CD4-positive, alpha-beta T cell treated with Interleukin-6 at 100 ng/mL for 8 hours (primary cell): ENCODE results near the gene ZDHHC18.
"Not testable (repeated sequence)": the region's sequence is repeated elsewhere in the genome, so short reads cannot be mapped to it uniquely, and the experiment has no call there.

ENCODE experiments used
- DNase-seq: peaks from one replicate; pipeline ENCODE4 v3.0.0-alpha.2; 2020; ENCODE audit warnings: mixed read lengths, low spot score

Gene ZDHHC18

GRCh38 chr1:26858891-26859640 is 32.6 kb downstream of the ZDHHC18 start:
- no peak for DNase-seq

DNA sequence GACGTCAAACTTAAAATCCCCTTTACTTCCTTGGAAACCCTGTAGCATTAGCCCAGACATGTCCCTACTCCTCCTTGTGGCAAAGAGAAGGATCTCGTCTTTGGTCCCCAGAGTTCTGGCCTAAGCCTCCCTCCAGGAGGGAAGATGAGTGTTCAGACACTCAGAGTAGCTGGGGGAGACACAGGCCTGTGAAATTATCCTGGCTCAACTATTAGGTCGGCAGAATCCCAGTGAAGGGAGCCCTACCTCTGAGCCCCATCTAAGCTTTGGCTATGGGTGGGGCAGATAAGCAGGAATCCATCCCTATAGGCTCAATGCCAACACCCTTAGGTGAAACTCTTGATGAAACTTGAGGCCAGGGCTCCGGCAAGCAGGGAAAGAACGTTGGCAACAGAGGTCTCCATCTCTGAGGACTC is 34.8 kb downstream of the ZDHHC18 start:
- no peak for DNase-seq

- no peak for DNase-seq
Measured at GRCh38 chr1:26861889-26862378, 35.4 kb downstream of the ZDHHC18 start.

DNA sequence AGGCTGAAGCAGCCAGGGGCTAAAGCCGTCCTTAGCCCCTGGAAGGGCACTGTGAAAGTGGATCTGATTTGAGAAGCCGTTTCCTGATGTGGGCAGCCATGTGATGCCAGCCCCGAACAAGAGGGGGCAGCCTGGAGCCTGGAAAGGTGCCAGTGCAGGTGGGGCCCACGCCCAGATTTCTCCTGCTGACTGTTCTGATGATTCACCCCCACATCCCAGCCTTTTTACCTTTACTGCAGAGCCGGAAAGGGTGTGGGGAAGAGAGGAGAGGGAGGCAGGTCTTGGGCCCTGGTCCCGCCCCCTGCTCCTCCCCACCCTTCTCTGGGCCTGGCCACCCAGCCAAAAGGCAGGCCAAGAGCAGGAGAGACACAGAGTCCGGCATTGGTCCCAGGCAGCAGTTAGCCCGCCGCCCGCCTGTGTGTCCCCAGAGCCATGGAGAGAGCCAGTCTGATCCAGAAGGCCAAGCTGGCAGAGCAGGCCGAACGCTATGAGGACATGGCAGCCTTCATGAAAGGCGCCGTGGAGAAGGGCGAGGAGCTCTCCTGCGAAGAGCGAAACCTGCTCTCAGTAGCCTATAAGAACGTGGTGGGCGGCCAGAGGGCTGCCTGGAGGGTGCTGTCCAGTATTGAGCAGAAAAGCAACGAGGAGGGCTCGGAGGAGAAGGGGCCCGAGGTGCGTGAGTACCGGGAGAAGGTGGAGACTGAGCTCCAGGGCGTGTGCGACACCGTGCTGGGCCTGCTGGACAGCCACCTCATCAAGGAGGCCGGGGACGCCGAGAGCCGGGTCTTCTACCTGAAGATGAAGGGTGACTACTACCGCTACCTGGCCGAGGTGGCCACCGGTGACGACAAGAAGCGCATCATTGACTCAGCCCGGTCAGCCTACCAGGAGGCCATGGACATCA is 36.5 kb downstream of the ZDHHC18 start, which contains the start of gene SFN:
TSS of gene SFN (plus strand) at position 369 of the 904 bp plus-strand sequence. CDS start at position 433, 64 bp downstream.
- peak; percentile 47 for DNase-seq

DNA sequence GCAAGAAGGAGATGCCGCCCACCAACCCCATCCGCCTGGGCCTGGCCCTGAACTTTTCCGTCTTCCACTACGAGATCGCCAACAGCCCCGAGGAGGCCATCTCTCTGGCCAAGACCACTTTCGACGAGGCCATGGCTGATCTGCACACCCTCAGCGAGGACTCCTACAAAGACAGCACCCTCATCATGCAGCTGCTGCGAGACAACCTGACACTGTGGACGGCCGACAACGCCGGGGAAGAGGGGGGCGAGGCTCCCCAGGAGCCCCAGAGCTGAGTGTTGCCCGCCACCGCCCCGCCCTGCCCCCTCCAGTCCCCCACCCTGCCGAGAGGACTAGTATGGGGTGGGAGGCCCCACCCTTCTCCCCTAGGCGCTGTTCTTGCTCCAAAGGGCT is 37.2 kb downstream of the ZDHHC18 start:
- DNase-seq = no peak

GRCh38 chr1:26864610-26865480 is 38.4 kb downstream of the ZDHHC18 start:
- peak; percentile 94 for DNase-seq

GRCh38 chr1:26873097-26873496 is 46.6 kb downstream of the ZDHHC18 start:
- not testable (repeated sequence) for DNase-seq

DNA sequence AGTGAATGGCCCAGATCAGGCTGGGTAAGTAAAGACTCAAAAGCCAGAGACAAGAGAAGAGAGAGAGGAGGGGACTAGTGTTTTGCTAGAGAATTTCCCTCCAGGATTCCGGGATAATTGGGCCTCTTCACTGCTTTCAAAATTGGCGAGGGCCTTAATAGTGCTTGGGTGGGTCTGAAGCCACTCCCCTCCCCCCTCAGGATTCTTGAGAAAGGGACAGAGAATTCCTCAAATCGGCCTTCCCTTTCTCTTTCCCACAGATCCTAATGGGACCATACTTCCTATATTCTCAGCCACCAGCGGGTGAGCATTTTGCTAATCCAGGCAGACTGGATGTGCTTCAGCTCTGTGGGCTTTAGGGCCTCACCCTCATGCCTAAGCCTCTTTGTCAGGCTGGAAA is 48.4 kb downstream of the ZDHHC18 start:
- DNase-seq = no peak

GRCh38 chr1:26877326-26877725 is 50.8 kb downstream of the ZDHHC18 start:
- no peak for DNase-seq

- DNase-seq = no peak
Measured at GRCh38 chr1:26879793-26880192, 53.3 kb downstream of the ZDHHC18 start.

- DNase-seq = not testable (repeated sequence)
Measured at GRCh38 chr1:26881611-26882010, 55.1 kb downstream of the ZDHHC18 start.

DNA sequence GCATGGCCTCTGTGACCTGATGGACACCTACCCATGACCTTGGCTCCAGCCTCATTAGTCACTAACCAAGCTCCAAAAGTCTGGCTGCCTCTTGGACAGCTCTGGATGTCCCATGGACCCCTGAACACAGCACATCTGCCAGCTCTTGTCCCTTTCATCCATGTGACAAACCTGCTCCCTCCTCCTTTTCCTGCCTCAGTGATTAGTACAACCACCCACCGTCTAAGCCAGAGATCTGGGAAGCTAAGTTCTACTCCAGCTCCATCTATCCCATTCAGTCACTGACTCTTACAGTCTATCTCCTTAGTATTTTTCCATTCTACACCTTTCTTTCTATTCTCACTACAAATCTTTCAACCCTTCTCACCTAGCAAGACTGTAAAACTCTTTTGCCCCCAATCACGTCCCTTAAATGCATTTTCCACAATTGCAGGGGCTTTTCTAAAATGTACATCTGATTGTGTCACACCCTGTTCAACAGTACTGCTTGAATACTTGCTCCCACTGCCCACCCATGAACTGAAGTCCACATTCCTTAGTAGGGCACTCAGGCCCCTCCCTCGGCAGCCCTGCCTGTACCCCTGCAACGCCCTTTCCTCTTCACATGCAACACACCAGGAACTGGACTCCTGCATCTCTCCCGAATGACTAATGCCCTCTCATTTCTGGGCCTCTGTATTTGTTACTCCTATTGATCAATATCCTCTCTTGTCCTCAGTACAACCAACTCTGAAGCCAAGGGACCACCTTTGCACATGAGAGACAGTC is 56.4 kb downstream of the ZDHHC18 start:
- DNase-seq = no peak

DNA sequence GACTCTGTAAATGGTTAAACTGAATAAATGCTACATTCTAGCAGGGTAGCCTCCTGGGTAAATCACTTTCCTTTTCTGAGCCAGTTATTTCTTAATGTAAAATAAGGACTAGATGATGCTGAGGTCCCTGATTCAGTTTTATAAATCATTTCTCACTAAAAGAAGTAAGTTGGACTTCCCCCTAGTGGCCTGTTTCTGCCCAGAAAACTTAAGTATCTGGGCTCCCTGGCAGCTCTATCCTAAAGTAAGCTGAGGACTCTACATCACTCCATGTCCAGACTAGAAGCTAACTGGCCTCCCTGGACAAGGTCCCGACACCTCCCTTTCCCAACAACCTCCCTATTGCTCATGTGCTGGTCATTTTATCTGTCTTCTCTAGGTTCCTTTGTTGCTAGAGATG is 60.6 kb downstream of the ZDHHC18 start:
- peak; percentile 11 for DNase-seq

DNA sequence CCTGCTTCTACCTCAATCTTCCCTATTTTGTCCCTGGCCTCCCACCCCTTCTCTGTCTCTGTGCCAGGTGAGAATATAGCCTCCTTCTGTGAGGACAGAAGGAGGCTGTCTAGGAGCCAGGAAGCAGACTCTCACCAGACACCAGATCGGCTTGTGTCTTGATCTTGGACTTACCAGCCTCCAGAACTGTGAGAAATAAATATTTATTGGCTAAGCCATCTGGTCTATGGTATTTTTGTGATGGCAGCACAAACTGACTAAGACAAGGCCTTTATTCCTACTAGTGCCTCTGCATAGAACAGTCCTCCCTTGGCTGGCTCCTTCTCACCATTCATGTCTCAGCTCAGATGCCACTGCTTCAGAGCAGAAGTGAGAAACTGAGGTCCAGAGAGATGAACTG is 61.7 kb downstream of the ZDHHC18 start:
- DNase-seq = no peak

DNA sequence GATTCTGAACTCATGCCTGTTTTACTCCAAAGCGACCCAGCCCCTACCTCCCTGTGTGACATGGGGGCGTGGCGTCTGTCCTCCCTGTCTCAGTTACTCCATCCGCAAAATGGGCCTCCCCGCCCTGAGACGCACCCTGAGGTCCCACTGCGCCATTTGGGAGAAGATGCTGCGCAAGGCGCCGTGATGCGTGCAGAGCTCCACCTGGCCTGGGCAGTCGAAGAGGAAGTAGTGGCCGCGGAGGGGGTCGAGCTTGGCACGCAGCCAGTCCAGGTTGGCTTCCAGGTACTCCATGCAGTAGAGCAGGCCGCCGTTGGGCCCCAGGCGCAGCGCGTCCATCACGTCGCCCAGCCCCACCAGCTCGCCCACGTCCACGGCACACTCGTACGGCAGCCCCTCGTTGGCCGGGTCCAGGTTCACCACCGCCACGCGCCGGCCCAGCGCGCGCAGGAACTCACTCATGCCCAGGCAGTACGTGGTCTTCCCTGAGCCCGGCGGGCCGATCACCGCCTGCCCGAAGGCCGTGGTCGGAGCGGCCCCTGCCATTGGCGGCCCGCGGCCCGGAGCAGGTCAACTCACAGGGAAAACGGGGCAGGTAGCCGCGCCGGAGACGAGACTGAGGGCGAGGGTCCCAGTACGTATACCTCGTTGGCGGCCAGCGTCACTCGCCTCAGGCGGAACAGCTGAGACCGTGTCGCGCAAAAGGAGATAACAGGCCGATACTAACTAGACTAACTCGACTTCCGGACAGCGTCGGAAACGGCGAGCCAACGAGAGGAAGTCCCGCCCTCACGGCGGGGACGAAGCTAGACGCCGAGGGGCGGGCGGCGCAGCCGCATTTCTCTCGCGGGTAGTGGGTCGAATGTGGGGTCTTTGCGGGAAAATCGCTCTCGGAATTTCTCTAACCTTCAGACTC is 63.3 kb downstream of the ZDHHC18 start, which contains the start of gene GPN2:
TSS of gene GPN2 (minus strand) at position 733 of the 916 bp plus-strand sequence. CDS start at position 546, 187 bp downstream.
- DNase-seq = peak; percentile 70

DNA sequence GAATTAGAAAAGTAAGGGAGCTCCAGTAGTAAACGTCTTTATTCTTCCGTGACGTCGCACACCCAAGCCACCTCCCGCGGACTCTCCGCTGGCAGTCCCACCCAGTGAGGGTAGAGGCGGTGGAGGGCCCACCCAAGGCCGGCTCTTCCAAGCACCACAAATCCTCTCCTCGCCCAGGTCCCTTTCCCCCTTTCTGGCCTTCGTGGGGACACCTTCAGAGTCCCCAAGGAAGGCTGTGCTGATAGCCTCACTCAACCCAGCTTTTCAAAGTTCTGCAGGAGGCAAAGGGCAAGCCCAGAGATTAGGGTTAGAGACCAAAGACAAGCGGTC is 63.9 kb downstream of the ZDHHC18 start:
- no peak for DNase-seq

GRCh38 chr1:26894263-26894662 is 67.8 kb downstream of the ZDHHC18 start:
- DNase-seq = no peak

GRCh38 chr1:26897351-26897750 is 70.9 kb downstream of the ZDHHC18 start:
- no peak for DNase-seq

DNA sequence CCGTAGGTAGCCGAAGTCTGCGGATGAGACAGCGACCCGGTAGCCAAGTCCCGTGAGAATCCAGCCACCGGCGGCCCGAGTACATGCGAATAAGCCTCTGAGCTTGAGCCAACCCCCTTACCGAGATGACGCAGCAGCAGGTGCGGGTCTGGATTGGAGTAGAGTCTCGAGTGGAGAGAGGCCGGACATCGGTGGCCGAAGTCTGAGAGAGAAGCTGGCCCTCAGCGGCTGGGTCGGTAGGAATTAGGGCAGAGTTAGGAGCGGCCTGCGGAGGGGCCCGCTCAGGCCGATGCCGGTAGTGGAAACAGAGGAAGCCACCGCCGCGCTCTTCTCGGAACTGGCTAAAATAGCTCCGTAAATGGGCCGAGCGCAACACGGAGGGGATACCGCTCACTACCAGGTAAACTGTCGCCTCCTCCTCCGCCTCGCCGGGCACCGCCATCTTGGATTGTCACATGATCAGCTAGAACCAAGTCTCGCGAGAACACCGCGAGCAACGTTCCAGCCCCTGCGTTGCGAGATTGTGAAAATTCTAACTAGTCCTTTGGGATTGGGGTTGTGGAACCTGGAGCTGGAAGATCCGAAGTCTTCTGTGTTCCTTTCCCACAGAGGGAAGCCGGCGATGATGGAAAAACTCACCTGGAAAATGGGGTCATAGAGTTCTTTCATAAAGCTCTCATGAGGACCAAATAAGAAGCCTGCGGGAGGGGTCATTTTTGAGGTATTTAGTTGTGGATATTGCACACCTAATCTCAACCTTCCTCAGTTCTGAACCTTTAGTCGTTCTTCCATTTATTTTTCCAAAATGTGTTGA is 73.7 kb downstream of the ZDHHC18 start, which contains the start of gene GPATCH3:
TSS of gene GPATCH3 (minus strand) at position 467 of the 814 bp plus-strand sequence. CDS start at position 442, 25 bp downstream.
- peak; percentile 84 for DNase-seq
